Effector CD4-positive, alpha-beta T cell (primary cell): ENCODE results near the gene SMYD3.

Experiments
- DNase-seq: peaks from one replicate; pipeline ENCODE4 v3.0.0-alpha.2; 2020

Gene SMYD3

GRCh38 chr1:246165826-246166709 is 341.0 kb downstream of the SMYD3 start:
- no peak for DNase-seq

DNA sequence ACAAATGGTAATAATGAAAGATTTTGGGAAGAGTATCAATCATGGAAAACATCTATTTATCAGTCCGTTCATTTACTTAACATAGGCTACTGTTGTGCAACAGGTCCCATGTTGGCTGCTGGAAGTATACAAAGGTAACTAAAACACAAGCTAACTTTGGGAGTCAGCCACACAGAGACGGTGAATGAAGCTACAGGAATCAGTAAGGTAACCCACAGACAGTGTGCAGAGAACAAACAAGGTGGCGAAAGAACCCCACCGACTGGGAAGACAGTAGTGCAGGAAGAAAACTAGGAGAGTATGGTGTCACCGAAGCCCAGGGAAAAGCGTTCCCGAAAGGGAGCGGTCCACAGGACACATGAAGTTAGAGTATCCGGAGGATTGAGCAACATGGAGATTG is 342.3 kb downstream of the SMYD3 start:
- no peak for DNase-seq

DNA sequence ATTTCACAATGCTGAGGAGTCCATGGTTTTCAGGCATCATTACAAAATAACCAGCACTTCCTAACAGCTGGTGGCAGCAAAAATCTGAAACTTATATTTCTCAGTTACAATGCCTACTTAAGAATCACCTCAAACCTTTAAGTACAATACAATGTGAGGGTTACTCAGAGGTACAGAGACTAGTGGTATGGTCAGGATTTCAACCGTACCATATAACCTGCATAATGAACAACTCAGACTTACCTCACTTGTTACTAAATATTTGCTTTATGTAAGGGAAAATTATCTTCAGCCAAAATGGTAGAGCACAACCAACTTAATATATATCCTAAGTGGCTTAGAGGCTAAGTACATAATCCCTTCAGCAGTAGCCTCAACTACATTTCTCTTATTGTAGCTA is 344.5 kb downstream of the SMYD3 start:
- DNase-seq: no peak

- no peak for DNase-seq
Observed at GRCh38 chr1:246161626-246162025, 345.5 kb downstream of the SMYD3 start.

DNA sequence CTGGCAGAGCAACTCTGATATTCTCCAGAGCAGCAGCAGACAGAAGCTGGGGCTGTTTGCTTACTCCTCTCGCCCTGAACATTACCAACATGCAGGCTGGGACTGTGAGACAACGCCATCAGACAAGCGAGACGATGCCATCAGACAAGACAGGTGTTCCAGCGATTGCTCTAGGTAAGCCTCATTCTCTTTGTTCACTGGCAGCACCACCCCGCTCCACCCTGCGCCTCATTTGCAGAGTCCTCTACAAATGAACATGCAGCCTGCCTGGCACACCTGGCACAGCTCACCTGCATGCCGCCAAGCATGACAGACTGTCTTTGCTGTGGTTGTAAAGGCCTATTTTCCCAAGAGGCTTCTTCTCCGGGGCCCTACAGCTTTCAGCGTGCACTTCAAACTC is 346.2 kb downstream of the SMYD3 start:
- DNase-seq: no peak

- DNase-seq: no peak
Observed at GRCh38 chr1:246160374-246160773, 346.7 kb downstream of the SMYD3 start.

DNA sequence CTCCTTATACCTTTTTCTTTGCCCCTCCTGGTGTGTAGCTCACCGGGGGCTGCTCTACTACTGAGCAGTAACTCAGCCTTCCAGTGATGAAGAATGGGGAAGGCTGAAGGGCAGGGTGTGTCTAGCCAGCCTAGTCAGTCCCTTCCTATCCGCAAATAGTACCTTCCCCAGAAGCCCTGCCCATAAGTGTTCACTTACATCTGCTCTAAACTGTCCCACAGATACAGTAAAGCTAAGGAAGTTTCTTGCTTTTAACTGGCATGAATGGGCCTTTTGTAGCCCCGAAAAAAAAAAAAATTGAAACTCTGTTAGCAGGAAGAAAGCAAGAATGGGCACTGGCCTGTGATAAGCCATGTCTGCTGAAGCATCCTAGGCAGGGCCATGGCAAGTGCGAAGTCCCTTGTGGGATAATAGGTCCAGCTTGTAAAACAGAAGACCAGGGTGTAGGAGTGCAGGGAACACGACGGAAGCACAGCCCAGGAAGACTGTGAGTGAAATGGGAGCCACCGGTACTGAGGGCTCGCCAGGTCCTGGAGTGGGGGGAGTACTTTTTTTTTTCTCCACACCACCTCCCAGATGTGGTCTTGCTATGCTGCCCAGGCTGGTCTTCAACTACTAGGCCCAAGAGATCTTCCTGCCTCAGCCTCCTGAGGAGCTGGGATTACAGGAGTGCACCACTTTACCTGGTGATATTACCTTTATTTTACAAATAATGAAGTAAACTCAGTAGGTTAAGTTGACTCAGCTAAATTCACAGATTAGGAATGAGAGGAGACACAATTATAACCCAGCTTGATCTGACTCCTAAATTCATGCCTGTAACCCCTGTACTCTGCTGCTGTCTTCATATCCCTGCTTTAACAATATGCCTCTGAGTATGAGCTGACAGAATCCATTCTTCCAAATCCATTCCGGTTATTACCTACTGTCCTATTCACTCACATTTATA is 347.5 kb downstream of the SMYD3 start:
- DNase-seq: no peak

DNA sequence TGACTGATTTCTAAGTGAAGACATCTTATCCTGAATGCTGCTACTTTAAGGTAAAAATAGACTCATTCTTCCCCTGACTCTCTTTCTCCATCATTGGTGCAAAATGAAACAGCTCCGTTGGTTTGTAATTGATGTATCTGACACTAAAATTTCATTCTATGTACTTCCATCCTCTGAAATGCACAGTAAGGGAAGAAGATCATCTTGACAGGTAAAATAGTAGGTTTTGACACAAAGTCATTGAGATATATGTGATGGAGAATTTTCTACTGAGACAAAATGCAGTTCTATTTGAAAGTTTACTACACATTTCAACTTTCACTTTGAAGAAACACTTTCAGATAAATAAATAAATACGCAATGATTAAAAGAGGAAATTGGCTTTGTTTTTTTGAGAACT is 348.9 kb downstream of the SMYD3 start:
- DNase-seq: no peak

- DNase-seq: no peak
Observed at GRCh38 chr1:246157516-246157915, 349.6 kb downstream of the SMYD3 start.

DNA sequence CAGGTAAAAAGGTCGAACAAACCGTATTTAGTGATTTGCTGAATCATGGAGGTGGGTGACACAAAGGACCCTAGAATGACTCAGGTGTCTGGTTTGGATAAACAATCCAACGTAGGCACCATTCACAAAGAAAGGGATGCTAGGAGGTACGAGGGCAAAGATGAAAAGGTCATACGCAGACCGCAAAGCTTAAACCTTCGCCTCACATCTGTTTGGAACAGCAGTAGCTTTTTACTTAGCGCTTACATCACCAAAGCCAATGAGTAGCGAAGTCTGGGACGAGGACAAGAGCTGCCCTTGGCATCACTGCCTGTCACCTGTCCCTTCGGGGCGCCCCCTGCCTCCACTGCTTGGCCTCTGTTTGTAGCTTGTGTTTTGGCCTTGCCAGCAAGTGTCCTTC is 350.2 kb downstream of the SMYD3 start:
- DNase-seq: no peak

- DNase-seq: no peak
Observed at GRCh38 chr1:246155923-246156322, 351.2 kb downstream of the SMYD3 start.

DNA sequence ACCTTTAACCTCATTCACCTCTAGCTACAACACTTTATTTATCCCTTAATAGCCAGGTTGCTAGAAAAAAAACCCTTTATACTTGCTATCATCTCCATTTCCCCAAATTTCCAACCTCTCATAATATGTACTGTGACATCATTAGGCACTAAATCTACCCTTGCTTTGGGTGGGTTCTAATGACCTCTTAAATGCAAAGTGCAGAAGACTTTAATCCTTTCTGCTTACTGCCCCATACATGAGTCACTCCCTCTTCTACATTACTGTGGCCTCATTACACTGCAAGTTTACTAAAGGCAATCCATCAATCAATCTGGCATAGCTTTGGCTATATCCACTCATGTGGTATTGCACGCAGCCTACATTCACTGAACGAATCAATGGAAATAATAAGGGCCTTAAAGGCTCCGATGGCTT is 353.3 kb downstream of the SMYD3 start:
- DNase-seq: no peak

GRCh38 chr1:246152986-246153431 is 354.1 kb downstream of the SMYD3 start:
- no peak for DNase-seq

DNA sequence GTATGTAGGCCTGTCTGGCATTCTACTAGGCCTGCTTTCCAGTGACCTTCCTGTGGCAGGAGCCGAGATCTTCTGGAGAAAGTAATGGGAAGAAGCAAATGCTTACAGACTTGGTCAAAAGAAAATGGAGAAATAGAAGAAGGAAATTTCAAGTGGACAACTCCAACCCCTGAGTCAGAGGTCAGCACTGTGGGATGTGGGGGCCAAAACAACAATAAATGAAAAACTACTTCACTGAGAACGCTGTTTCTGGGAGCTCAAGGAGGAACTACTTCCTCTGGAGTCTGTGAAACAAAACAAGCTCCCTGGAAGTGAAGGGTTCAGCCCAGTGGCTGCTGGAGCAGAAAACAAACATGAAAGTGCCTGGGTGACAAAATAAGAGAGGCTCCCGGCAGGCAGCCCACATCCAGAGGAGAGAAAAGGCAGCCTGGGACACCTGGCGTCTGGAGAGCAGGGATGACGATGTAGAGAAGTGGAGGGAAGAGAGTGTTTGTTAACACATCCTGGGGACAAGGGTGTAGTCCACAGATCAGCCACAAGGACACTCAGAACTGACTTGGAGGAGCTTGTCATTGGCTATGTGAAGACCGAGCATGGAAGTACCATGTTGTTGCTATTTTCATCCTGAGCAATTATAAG is 355.2 kb downstream of the SMYD3 start:
- DNase-seq: no peak

- DNase-seq: no peak
Observed at GRCh38 chr1:246149543-246149942, 357.5 kb downstream of the SMYD3 start.

DNA sequence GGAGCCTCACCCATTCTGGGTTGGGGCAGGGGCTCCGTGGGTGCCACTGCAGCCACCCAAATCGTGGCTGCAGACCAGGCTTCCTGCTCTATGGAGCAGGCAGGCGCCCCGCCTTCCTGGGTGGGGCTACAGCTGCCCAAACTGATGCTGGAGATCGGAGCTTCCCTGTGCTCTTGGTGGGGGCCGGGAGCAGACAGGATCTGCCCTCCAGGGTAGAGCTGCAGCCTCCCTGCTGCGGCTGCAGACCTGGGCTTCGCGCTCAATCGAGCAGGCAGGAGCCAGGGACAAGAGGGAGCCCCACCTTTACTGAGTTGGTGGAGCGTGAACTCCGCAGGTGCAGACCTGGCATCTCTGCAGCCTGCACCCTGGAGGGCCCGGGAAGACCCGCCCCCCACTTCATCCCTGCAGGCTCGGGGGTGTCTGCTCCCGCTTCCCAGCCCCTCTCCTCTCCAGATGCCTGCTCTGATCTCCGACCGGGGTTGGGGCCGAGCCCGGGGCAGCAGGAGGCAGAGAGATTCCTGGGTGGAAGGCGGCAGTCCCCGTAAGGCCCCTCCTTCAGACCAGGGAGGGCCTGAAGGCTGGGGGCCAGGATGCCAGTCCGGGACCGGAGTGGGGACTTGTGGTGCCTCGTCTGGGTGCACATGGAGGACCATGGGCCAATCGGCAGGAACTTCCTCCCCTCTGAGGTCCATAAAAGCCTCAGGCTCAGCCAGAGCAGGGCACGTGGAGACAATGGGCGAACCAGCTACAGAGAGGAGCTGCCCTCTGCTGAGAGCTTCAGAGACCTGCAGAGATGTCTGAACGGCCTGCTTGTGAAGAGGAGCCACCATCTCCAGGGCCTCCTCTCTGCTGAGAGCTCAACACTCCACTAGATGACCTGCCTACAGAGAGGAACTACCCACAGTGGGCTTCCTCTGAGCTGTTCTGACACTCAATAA is 359.3 kb downstream of the SMYD3 start:
- no peak for DNase-seq

- no peak for DNase-seq
Observed at GRCh38 chr1:246146804-246147523, 360.1 kb downstream of the SMYD3 start.

- DNase-seq: no peak
Observed at GRCh38 chr1:246145900-246146299, 361.2 kb downstream of the SMYD3 start.

DNA sequence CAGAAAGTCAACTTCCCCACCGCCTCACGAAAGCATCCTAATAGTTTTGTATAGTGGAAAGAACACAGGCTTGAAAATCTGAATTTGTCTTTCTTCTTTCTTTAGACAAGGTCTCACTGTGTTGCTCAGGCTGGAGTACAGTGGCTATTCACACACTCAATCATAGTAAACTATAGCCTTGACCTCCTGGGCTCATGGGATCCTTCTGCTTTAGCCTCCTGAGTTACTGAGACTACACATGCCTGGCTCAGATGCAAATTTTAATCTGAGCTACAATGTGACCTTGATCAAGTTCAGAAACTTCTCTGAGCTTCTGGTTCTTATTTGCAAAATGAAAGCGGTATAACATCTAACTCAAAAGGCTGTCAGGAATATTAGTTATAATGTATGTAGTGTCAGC is 362.1 kb downstream of the SMYD3 start:
- no peak for DNase-seq

- no peak for DNase-seq
Observed at GRCh38 chr1:246142320-246142893, 364.7 kb downstream of the SMYD3 start.

DNA sequence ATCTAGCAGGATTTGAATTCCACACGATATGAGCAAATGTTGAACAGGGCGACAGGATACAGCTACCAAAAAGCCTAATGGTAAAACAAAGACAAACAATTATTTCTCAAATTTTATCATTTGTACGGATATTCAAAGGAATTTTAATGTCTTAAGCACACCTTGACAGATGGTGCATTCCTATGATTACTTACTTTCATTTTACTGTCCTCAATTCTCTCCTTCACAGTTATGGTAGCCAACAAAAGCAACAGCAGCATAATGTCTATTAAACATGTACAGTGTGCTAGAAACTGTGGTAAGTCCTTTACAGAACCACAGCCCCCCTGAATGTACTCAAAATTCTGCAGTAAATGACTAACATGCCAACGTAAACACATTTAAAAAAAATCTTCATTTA is 365.8 kb downstream of the SMYD3 start:
- DNase-seq: no peak
